KMS-11 (cell line): ENCODE results near the gene LRRFIP1.

Experiments used
- H2AFZ ChIP-seq: fragments of 200-600 bp; sonication (generic); 2 replicates; pipeline ENCODE4 v1.6.1; 2016; ENCODE audit warnings: antibody characterized with exemption, mixed run types, low read depth
- H3K27ac ChIP-seq: fragments of 200-600 bp; sonication (generic); 2 replicates; pipeline ENCODE4 v1.6.1; 2016; ENCODE audit warnings: mild to moderate bottlenecking, mixed run types
- H3K27me3 ChIP-seq: fragments of 200-600 bp; sonication (generic); 2 replicates; pipeline ENCODE4 v1.6.1; 2017; ENCODE audit warnings: mild to moderate bottlenecking, low read depth, mixed run types, moderate library complexity; ENCODE audit not compliant: insufficient read depth
- H3K36me3 ChIP-seq: fragments of 200-600 bp; sonication (generic); 2 replicates; pipeline ENCODE4 v1.6.1; 2017; ENCODE audit warnings: mild to moderate bottlenecking, mixed run types; ENCODE audit not compliant: insufficient read depth
- H3K4me1 ChIP-seq: fragments of 200-600 bp; sonication (generic); 2 replicates; pipeline ENCODE4 v1.6.1; 2016; ENCODE audit warnings: mild to moderate bottlenecking, low read depth, mixed run types; ENCODE audit not compliant: poor library complexity, severe bottlenecking
- H3K4me2 ChIP-seq: fragments of 200-600 bp; sonication (generic); 2 replicates; pipeline ENCODE4 v1.7.0; 2016; ENCODE audit warnings: mild to moderate bottlenecking, mixed run types
- H3K4me3 ChIP-seq: fragments of 200-600 bp; sonication (generic); IDR thresholded peaks from 2 replicates; pipeline ENCODE4 v1.6.1; 2017; ENCODE audit warnings: low read depth, low read length, mixed read lengths; ENCODE audit not compliant: insufficient read depth
- H3K79me2 ChIP-seq: fragments of 200-600 bp; sonication (generic); 2 replicates; pipeline ENCODE4 v1.6.1; 2016; ENCODE audit warnings: low read depth, mixed run types; ENCODE audit not compliant: insufficient read depth
- H3K9ac ChIP-seq: fragments of 200-600 bp; sonication (generic); 2 replicates; pipeline ENCODE4 v1.6.1; 2016; ENCODE audit warnings: mild to moderate bottlenecking, mixed run types
- H4K20me1 ChIP-seq: fragments of 200-600 bp; sonication (generic); 2 replicates; pipeline ENCODE4 v1.6.1; 2016; ENCODE audit warnings: mild to moderate bottlenecking, mixed run types; ENCODE audit not compliant: insufficient read depth
- TF ChIP-seq, protein P1 (sequence below): fragments of 200-600 bp; sonication (generic); conservative IDR thresholded peaks from 2 replicates; pipeline ENCODE4 v1.6.1; 2017; ENCODE audit warnings: low read depth, mild to moderate bottlenecking, antibody characterized with exemption, low read length, moderate library complexity, mixed read lengths

Gene LRRFIP1

DNA sequence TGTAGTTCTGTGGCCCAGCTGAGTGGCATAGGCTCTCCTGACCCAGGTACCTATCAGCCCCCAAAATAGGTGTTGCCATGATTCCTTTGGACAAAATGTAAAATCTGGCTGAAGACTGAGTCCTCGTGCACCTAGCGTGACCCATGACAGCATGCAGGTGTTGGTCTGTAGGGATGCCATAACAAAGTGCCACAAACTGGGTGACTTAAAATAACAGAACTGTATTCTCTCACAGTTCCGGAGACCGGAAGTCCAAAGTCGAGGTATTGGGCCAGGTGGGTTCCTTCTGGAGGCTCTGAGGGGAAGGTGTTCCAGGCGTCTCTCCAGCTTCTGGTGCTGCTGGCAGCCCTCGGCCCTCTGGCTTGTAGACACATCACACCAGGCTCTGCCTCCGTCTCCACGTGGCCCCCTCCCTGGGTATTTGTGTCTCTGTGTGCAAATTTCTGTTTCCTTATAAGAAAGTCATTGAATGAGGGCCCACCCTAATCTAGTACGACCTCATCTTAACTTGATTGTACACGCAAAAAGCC is 34.5 kb downstream of the LRRFIP1 start:
- Histone ChIP-seq H3K4me1 (no peaks in the 10 kb centered on the region), H2AFZ (no peak overlapping the region), H3K27ac (no peak overlapping the region), H3K27me3 (no peaks in the 10 kb centered on the region), H3K4me2 (no peak overlapping the region), H4K20me1 (no peaks in the 10 kb centered on the region), H3K79me2 (no peaks in the 10 kb centered on the region), H3K9ac (no peak overlapping the region), H3K4me3 (no peak overlapping the region), H3K36me3 (no peaks in the 10 kb centered on the region)
- TF ChIP-seq, protein P1, sequence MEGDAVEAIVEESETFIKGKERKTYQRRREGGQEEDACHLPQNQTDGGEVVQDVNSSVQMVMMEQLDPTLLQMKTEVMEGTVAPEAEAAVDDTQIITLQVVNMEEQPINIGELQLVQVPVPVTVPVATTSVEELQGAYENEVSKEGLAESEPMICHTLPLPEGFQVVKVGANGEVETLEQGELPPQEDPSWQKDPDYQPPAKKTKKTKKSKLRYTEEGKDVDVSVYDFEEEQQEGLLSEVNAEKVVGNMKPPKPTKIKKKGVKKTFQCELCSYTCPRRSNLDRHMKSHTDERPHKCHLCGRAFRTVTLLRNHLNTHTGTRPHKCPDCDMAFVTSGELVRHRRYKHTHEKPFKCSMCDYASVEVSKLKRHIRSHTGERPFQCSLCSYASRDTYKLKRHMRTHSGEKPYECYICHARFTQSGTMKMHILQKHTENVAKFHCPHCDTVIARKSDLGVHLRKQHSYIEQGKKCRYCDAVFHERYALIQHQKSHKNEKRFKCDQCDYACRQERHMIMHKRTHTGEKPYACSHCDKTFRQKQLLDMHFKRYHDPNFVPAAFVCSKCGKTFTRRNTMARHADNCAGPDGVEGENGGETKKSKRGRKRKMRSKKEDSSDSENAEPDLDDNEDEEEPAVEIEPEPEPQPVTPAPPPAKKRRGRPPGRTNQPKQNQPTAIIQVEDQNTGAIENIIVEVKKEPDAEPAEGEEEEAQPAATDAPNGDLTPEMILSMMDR: no peak

DNA sequence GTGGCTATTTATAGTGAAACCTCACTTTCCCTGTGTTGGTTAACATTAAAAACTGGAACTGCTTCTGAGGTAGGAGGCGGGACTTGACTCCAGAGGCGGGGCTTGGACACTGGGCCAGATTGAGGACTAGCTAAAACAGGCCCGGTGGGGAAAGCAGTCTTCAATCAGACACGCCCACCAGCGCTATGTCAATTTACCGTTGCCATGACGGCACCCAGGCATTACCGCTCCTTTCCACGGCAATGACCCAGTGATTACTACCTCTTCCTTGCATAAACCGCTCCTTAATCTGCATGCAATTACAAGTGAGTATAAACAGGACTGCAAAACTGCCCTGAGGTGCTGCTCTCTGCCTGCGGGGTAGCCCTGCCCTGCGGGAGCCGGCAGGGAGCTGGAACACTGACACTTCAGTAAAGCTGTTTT is 35.3 kb downstream of the LRRFIP1 start:
- H3K79me2 ChIP-seq: no peaks in the 10 kb centered on the region
- no peak overlapping the region for H2AFZ ChIP-seq
- no peak overlapping the region for H3K4me2 ChIP-seq
- TF ChIP-seq, protein P1: no peak
- no peaks in the 10 kb centered on the region for H3K36me3 ChIP-seq
- no peaks in the 10 kb centered on the region for H4K20me1 ChIP-seq
- no peaks in the 10 kb centered on the region for H3K27me3 ChIP-seq
- no peak overlapping the region for H3K27ac ChIP-seq
- H3K4me3 ChIP-seq: no peak overlapping the region
- no peaks in the 10 kb centered on the region for H3K4me1 ChIP-seq
- no peak overlapping the region for H3K9ac ChIP-seq

DNA sequence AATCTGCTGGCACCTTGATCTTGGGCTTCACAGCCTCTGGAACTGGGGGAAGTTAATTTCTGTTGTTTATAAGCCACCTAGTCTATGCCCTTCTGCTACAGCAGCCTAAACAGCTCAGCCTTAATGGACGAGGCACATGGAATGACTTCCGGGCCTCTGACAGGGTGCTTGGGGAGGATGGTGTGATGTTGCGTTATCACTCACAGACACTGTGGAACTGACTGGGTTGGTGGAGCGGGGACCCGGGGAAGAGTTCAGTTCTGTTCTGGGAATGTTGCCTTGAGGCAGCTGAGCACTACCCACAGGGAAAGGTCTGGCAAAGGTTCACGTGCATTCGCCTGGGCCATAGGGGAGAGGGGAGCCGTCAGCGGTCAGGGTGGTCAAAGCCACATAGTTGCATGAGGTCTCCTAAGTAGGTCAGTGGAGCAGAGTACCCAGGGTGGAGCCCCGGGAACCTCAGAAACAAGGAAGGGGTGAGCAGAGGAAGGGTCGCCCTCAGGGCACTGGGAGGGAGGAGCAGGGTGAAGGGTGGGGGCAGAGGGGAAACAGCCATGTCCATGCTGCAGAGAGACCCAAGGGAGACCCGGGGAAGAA is 36.2 kb downstream of the LRRFIP1 start:
- no peaks in the 10 kb centered on the region for H3K4me1 ChIP-seq
- no peak overlapping the region for H3K4me2 ChIP-seq
- no peaks in the 10 kb centered on the region for H4K20me1 ChIP-seq
- no peak overlapping the region for H3K27ac ChIP-seq
- H3K27me3 ChIP-seq: no peaks in the 10 kb centered on the region
- TF ChIP-seq, protein P1: no peak
- no peaks in the 10 kb centered on the region for H3K79me2 ChIP-seq
- no peak overlapping the region for H2AFZ ChIP-seq
- no peak overlapping the region for H3K9ac ChIP-seq
- H3K4me3 ChIP-seq: no peak overlapping the region
- H3K36me3 ChIP-seq: no peaks in the 10 kb centered on the region

DNA sequence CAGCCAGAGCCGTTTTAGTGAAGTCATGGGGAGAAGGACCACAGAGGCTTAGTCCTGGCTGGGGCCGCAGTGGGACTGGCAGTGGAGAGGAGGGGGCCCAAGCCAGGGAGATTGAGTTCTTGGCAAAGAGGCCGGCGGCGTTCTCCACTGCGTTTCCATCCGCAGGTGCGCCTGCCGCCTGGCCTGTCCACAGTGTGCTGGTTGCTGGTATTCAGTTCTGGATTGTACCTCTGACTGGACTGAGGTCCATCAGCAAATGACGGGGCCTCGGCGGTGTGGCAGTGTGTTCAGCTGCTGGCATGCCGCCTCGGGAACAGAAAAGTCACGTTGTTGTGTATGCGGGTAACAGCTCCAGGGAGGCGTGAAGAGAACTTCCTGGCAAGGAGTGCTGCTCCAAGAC is 36.8 kb downstream of the LRRFIP1 start:
- Histone ChIP-seq H3K27ac (no peak overlapping the region), H3K9ac (no peak overlapping the region), H3K4me3 (no peak overlapping the region), H3K27me3 (no peaks in the 10 kb centered on the region), H3K79me2 (no peaks in the 10 kb centered on the region), H3K4me1 (no peaks in the 10 kb centered on the region), H3K4me2 (no peak overlapping the region), H2AFZ (no peak overlapping the region), H3K36me3 (no peaks in the 10 kb centered on the region), H4K20me1 (no peaks in the 10 kb centered on the region)
- TF ChIP-seq, protein P1: no peak
